GM20431 (cell line): Measurements from ENCODE around the gene ENTREP3.
"Not testable (repeated sequence)": the region's sequence is repeated elsewhere in the genome, so short reads cannot be mapped to it uniquely, and the experiment has no call there.

ENCODE experiments used
- in situ Hi-C: fragments of 300-500 bp; cut with MseI, MboI; formaldehyde crosslinking; loops from one replicate; pipeline ENCODE4 v1.15.0; 2020; ENCODE audit warnings: low sequenced_read_pairs; ENCODE audit not compliant: unreplicated experiment

Gene ENTREP3

GRCh38 chr1:155254228-155254713, 1.0 kb downstream of the ENTREP3 start:
- in situ Hi-C loops = no loop called here

GRCh38 chr1:155253797-155254196, 1.5 kb downstream of the ENTREP3 start:
- in situ Hi-C loops = no loop called here

GRCh38 chr1:155253208-155253607, 2.1 kb downstream of the ENTREP3 start:
- in situ Hi-C loops = no loop called here

- in situ Hi-C loops = no loop called here
Measured at GRCh38 chr1:155251566-155251965, 3.7 kb downstream of the ENTREP3 start.

- in situ Hi-C loops = no loop called here
Measured at GRCh38 chr1:155250633-155251449, 4.4 kb downstream of the ENTREP3 start.

- in situ Hi-C loops = no loop called here
Measured at GRCh38 chr1:155250246-155250632, 5.0 kb downstream of the ENTREP3 start.

GRCh38 chr1:155247667-155248553, 7.4 kb downstream of the ENTREP3 start:
- in situ Hi-C loops = no loop called here

GRCh38 chr1:155246796-155247195, 8.5 kb downstream of the ENTREP3 start:
- in situ Hi-C loops = not testable (repeated sequence)

GRCh38 chr1:155245163-155245524, 10.1 kb downstream of the ENTREP3 start:
- in situ Hi-C loops = no loop called here

GRCh38 chr1:155244368-155245162, 10.7 kb downstream of the ENTREP3 start:
- in situ Hi-C loops = no loop called here

GRCh38 chr1:155242805-155243358, 12.4 kb downstream of the ENTREP3 start:
- in situ Hi-C loops = no loop called here

- in situ Hi-C loops = no loop called here
Measured at GRCh38 chr1:155241841-155242264, 13.4 kb downstream of the ENTREP3 start.

GRCh38 chr1:155241069-155241679, 14.1 kb downstream of the ENTREP3 start:
- in situ Hi-C loops = no loop called here

GRCh38 chr1:155236451-155236850, 18.8 kb downstream of the ENTREP3 start:
- in situ Hi-C loops = no loop called here

- in situ Hi-C loops = not testable (repeated sequence)
Measured at GRCh38 chr1:155235375-155235774, 19.9 kb downstream of the ENTREP3 start.

- in situ Hi-C loops = not testable (repeated sequence)
Measured at GRCh38 chr1:155233502-155233901, 21.8 kb downstream of the ENTREP3 start.

GRCh38 chr1:155232001-155232978, 23.0 kb downstream of the ENTREP3 start:
- in situ Hi-C loops = not testable (repeated sequence)

- in situ Hi-C loops = not testable (repeated sequence)
Measured at GRCh38 chr1:155231302-155231701, 24.0 kb downstream of the ENTREP3 start.
